GM10266 (cell line): ENCODE results near the gene MSL1.

Experiments used
- DNase-seq: peaks from one replicate; pipeline ENCODE4 v3.0.0; 2012; ENCODE audit errors: extremely low spot score
- CTCF ChIP-seq: IDR thresholded peaks from 2 replicates; pipeline ENCODE4 v1.5.1; 2012; ENCODE audit warnings: mild to moderate bottlenecking, low read depth; ENCODE audit not compliant: control insufficient read depth, insufficient read depth; ENCODE audit errors: missing control alignments

Gene MSL1

GRCh38 chr17:40075201-40075941 is 46.4 kb upstream of the MSL1 start:
- DNase-seq: peak; percentile 75

DNA sequence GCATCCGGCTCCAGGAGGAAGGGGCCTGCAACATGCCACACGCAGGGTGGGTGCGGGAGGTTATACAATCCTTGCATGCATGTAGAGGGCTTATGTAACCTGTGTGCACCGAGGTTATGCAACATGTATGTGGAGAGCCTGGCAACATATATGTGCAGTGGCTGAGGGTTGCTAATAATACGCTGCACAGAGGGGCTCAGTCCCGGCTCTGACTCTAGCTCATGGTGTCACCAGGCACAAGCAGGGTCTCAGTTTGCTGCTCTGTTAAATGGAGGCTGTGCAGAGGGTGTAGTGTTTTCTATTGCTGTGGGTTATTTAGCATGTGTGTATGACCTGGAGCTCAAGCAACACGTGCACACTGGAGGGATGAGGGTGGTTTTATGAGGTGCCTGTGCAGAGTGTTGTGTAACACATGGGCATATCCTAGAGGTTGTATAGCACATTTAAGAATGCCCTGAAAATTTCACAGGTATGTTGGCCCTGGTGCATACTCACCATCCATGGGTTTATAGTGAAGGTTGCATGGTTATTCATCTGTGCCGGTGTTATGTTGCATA is 45.8 kb upstream of the MSL1 start:
- DNase-seq: no peak
- TF ChIP-seq CTCF: no peak

More at GRCh38 chr17:40075201-40075941, 46.4 kb upstream of the MSL1 start:
- TF ChIP-seq CTCF: peak; percentile 87

GRCh38 chr17:40076591-40076990 is 45.2 kb upstream of the MSL1 start:
- TF ChIP-seq CTCF: no peak
- no peak for DNase-seq

DNA sequence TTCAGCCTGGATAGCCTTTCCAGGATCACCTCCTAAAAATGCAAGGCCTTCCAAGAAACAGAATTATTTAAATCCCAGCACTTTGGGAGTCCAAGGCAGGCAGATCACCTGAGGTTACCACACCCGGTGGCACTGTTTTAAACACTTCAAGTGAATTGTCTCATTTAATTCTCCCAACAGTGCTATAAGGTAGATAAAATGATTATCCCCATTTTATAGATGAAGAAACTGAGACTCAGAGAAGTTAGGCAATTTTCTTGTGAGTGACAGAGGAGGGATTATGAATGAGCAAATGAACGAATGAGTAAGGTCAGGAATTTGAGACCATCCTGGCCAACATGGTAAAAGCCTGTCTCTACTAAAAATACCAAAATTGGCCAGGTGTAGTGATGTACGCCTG is 42.2 kb upstream of the MSL1 start:
- no peak for TF ChIP-seq CTCF

DNA sequence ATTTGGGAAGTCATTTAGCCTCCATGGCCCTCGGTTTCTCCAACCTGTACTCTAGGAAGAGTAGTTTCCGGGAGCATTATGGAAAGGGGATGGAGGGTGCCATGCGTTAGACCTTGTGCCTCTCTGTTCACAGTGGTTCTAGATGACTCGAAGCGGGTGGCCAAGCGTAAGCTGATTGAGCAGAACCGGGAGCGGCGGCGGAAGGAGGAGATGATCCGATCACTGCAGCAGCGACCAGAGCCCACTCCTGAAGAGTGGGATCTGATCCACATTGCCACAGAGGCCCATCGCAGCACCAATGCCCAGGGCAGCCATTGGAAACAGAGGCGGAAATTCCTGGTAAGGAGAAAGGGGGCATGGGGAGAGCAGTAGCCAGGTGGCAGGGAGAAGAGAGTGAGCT is 37.3 kb upstream of the MSL1 start:
- no peak for DNase-seq
- no peak for TF ChIP-seq CTCF

More for the DNA sequence above, 42.2 kb upstream of the MSL1 start:
- no peak for DNase-seq

DNA sequence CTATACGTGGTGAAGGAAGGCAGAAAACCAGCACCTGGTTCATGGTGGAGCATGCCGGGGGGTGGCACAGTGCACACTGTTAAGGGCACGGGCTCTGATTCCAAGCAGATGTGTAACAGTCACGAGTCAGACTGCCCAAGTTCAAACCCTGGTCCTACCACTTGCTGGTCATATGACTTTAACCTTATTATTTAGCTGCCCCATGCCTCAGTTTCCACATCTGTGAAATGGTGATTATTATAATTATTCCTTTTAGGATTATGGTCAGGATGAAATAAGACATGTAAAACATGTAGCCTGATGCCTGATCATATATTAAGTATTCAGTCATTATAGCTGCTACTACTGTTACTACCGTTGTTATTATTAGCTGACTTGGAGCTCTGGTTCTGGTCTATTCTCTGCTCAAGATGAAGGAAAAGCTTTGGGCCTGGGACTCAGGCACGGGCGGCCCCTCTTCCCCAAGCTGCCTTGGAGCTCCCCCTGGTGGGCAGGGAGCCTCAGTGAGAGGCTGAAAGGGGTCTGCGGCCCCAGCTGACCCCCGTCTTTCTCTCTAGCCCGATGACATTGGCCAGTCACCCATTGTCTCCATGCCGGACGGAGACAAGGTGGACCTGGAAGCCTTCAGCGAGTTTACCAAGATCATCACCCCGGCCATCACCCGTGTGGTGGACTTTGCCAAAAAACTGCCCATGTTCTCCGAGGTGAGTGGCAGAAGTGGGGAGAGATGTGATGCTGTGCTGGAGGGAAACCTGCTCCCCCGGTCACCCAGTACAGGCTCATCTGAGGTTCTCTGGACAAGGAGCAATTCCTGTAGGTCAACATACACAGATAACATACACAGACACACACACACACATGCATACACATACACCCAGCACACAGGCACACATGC is 35.4 kb upstream of the MSL1 start:
- peak; percentile 75 for TF ChIP-seq CTCF
- peak; percentile 77 for DNase-seq
